ENCODE data around the gene ADNP.

- TF ChIP-seq CTCF (conservative IDR thresholded peaks at IDR 0.05; ENCODE audit: low read length), result no peak
- no peak for TF ChIP-seq EZH2phosphoT487 (IDR thresholded peaks at IDR 0.05; ENCODE audit: borderline replicate concordance)
Observed at GRCh38 chr20:50915424-50915823, 15.8 kb downstream of the ADNP start.

Data from Loucy (cell line).